OCI-LY7 (cell line): ENCODE data around the gene FFAR4.

Source experiments
- CTCF ChIP-seq: fragments of 200-600 bp; sonication (generic); conservative IDR thresholded peaks from 2 replicates; pipeline ENCODE4 v1.5.1; 2014; ENCODE audit warnings: mild to moderate bottlenecking, antibody characterized with exemption, low read length, moderate library complexity, mixed read lengths
- EZH2phosphoT487 ChIP-seq: fragments of 200-600 bp; sonication (generic); IDR thresholded peaks from 2 replicates; pipeline ENCODE4 v1.6.1; 2018; ENCODE audit warnings: low read depth, borderline replicate concordance, mild to moderate bottlenecking, mixed run types, antibody characterized with exemption, low read length, moderate library complexity, mixed read lengths

GRCh38 chr10:93542358-93542791 is 24.1 kb upstream of the FFAR4 start:
- TF ChIP-seq CTCF (peak; percentile 11; the same call in 1 of the 2 replicates), EZH2phosphoT487 (no peak)
